MM.1S (cell line): ENCODE measurements around the gene KDSR.

Experiments
- DNase-seq: peaks from one replicate; pipeline ENCODE4 v3.0.0-alpha.2; 2015
- H2AFZ ChIP-seq: fragments of 300-600 bp; sonication (generic); 2 replicates; pipeline ENCODE4 v1.6.0; 2016; ENCODE audit warnings: antibody characterized with exemption, low read length
- H3F3A ChIP-seq: fragments of 300-600 bp; sonication (generic); 2 replicates; pipeline ENCODE4 v1.6.1; 2016; ENCODE audit warnings: mild to moderate bottlenecking, antibody characterized with exemption, low read length, moderate library complexity, mixed read lengths; ENCODE audit not compliant: insufficient read depth
- H3K27ac ChIP-seq: fragments of 300-600 bp; sonication (generic); 2 replicates; pipeline ENCODE4 v1.5.1; 2016; ENCODE audit warnings: mild to moderate bottlenecking, low read length
- H3K27me3 ChIP-seq: fragments of 300-600 bp; sonication (generic); replicated peaks from 2 replicates; pipeline ENCODE4 v1.6.0; 2016; ENCODE audit warnings: low read length; ENCODE audit not compliant: insufficient read depth
- H3K36me3 ChIP-seq: fragments of 300-600 bp; sonication (generic); replicated peaks from 2 replicates; pipeline ENCODE4 v1.6.1; 2016; ENCODE audit warnings: mild to moderate bottlenecking, low read length, mixed read lengths; ENCODE audit not compliant: insufficient read depth
- H3K4me1 ChIP-seq: fragments of 300-600 bp; sonication (generic); 2 replicates; pipeline ENCODE4 v1.6.1; 2016; ENCODE audit warnings: low read length, mixed read lengths
- H3K4me2 ChIP-seq: fragments of 300-600 bp; sonication (generic); 2 replicates; pipeline ENCODE4 v1.6.0; 2016; ENCODE audit warnings: low read depth, low read length
- H3K4me3 ChIP-seq: fragments of 300-600 bp; sonication (generic); 2 replicates; pipeline ENCODE4 v1.5.1; 2016; ENCODE audit warnings: low read length, mixed read lengths
- H3K79me2 ChIP-seq: fragments of 300-600 bp; sonication (generic); 2 replicates; pipeline ENCODE4 v1.6.1; 2016; ENCODE audit warnings: mixed run types, low read length, mixed read lengths
- H3K9ac ChIP-seq: fragments of 300-600 bp; sonication (generic); 2 replicates; pipeline ENCODE4 v1.6.1; 2016; ENCODE audit warnings: low read length, mixed read lengths
- H3K9me2 ChIP-seq: fragments of 300-600 bp; sonication (generic); replicated peaks from 2 replicates; pipeline ENCODE4 v1.6.1; 2016; ENCODE audit warnings: mild to moderate bottlenecking, low read length, mixed read lengths; ENCODE audit not compliant: insufficient read depth
- H3K9me3 ChIP-seq: fragments of 300-600 bp; sonication (generic); replicated peaks from 2 replicates; pipeline ENCODE4 v1.6.1; 2016; ENCODE audit warnings: mild to moderate bottlenecking, low read length, mixed read lengths; ENCODE audit not compliant: insufficient read depth
- H4K20me1 ChIP-seq: fragments of 300-600 bp; sonication (generic); 2 replicates; pipeline ENCODE4 v1.6.1; 2016; ENCODE audit warnings: mild to moderate bottlenecking, low read length, moderate library complexity, mixed read lengths; ENCODE audit not compliant: insufficient read depth
- EZH2 ChIP-seq: fragments of 300-600 bp; sonication (generic); optimal IDR thresholded peaks from 2 replicates; pipeline ENCODE3; 2017; ENCODE audit warnings: low read depth, mild to moderate bottlenecking, antibody characterized with exemption, low read length, mixed read lengths
- EZH2phosphoT487 ChIP-seq: fragments of 300-600 bp; sonication (generic); IDR thresholded peaks from 2 replicates; pipeline ENCODE4 v1.6.1; 2018; ENCODE audit warnings: antibody characterized with exemption, low read length
- TF ChIP-seq, protein P1 (sequence below): fragments of 300-600 bp; sonication (generic); IDR thresholded peaks from 2 replicates; pipeline ENCODE4 v1.5.1; 2016; ENCODE audit warnings: antibody characterized with exemption, low read length, mixed read lengths

KDSR gene

DNA sequence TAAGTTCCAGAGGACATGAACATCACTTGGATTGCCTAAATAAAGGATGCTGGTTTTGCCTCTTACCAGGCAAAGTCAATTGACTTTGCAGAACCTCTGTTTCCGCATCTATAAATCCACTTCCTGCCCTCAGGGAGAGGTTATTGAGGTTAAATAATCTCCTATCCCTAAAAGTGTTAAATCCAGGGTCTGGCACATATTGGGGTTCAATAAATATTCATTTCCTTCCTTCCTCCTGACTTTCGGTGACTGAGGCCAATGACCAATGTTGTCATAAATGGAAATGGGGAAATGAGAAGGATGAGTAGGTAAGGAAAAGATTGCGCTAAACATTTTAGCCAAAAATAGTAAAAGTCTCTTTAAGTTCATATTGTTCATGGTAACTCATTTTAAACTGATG is 63.5 kb downstream of the KDSR start:
- H4K20me1 ChIP-seq = 0 out of 2 replicates have a peak, but pooled peaks cover 6% of the 10 kb centered on the region
- H3K27ac ChIP-seq = no peak overlapping the region

DNA sequence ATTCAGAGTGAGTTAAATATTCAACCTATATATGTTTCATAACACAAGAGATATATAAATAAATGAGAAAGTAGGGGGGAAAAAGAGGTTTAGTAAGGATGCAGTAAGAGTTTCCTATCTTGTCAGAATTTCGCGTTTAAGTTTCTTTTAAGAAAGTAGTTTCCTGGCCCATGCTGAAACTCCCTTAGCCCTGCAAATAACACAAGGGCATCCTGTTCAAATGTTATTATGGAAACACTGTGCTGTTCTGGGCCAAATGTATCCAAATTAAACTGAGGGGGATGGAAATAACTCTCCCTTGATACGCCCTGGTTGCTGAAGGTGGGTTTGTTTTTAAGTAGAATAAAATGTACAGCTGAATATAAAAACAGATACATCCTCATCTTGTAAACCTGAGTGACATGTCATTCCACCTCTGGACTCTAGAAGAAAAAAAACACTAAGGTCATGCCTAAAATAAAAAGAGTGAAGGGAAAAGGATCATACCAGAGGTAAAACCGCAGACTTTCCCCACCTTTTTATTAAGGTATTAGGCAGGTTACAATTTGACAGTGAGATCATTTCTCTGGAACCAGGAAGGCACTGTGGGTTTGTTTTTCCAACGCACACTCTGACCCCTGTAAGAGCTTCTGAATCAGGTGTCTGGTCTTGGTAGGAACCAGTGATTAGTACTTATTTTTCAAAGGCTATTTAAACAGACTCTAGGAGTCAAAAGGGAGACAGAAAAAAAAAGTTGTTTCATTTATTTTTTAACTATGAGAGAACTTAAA is 64.2 kb downstream of the KDSR start:
- H3K4me1 ChIP-seq = no peaks in the 10 kb centered on the region
- H3K79me2 ChIP-seq = peaks cover 100% of the 10 kb centered on the region
- H3K9ac ChIP-seq = no peak overlapping the region

More for the DNA sequence above, 63.5 kb downstream of the KDSR start:
- Histone ChIP-seq H3K4me2 (no peak overlapping the region), H3K9me3 (no peaks in the 10 kb centered on the region), H3K36me3 (peaks cover 3% of the 10 kb centered on the region; the same call in 1 of the 2 replicates), H3F3A (peaks cover 6% of the 10 kb centered on the region; the same call in 1 of the 2 replicates), H3K9me2 (no peaks in the 10 kb centered on the region), H3K9ac (no peak overlapping the region), H2AFZ (no peak overlapping the region), H3K4me1 (no peaks in the 10 kb centered on the region), H3K79me2 (peaks cover 100% of the 10 kb centered on the region), H3K27me3 (no peaks in the 10 kb centered on the region), H3K4me3 (no peak overlapping the region)
- TF ChIP-seq EZH2 (no peak), EZH2phosphoT487 (no peak)
- TF ChIP-seq, protein P1, sequence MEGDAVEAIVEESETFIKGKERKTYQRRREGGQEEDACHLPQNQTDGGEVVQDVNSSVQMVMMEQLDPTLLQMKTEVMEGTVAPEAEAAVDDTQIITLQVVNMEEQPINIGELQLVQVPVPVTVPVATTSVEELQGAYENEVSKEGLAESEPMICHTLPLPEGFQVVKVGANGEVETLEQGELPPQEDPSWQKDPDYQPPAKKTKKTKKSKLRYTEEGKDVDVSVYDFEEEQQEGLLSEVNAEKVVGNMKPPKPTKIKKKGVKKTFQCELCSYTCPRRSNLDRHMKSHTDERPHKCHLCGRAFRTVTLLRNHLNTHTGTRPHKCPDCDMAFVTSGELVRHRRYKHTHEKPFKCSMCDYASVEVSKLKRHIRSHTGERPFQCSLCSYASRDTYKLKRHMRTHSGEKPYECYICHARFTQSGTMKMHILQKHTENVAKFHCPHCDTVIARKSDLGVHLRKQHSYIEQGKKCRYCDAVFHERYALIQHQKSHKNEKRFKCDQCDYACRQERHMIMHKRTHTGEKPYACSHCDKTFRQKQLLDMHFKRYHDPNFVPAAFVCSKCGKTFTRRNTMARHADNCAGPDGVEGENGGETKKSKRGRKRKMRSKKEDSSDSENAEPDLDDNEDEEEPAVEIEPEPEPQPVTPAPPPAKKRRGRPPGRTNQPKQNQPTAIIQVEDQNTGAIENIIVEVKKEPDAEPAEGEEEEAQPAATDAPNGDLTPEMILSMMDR = no peak
- no peak for DNase-seq

DNA sequence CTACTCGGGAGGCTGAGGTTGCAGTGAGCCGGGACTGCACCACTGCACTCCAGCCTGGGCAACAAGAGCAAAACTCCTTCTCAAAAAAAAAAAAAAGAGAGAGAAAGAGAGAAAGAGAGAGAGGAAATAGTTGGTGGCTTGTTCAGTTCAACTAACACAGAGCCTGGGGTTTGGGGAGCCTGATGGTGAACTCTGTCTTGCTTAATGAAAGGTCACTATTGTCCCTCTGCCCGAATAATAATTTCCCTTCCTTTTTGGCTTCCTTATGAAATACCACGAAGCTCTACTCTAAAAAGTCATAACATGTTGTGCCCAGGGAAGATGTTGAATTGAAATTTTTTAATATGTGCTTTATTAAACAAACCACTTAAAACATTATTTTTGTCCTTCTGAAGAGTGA is 64.8 kb downstream of the KDSR start:
- Histone ChIP-seq H3K4me2 (no peak overlapping the region), H3K79me2 (peaks cover 100% of the 10 kb centered on the region)

More for the DNA sequence above, 64.2 kb downstream of the KDSR start:
- no peaks in the 10 kb centered on the region for H3K27me3 ChIP-seq
- TF ChIP-seq EZH2phosphoT487 (no peak), EZH2 (no peak)
- TF ChIP-seq, protein P1 = no peak
- no peak overlapping the region for H3K4me2 ChIP-seq
- no peaks in the 10 kb centered on the region for H4K20me1 ChIP-seq
- H3K9me2 ChIP-seq = no peaks in the 10 kb centered on the region
- H3K36me3 ChIP-seq = peaks cover 4% of the 10 kb centered on the region; the same call in 1 of the 2 replicates
- no peak overlapping the region for H3K4me3 ChIP-seq
- no peak overlapping the region for H3K27ac ChIP-seq
- DNase-seq = no peak
- H3K9me3 ChIP-seq = no peaks in the 10 kb centered on the region
- H2AFZ ChIP-seq = no peak overlapping the region
- peaks cover 6% of the 10 kb centered on the region; the same call in 1 of the 2 replicates for H3F3A ChIP-seq

More for the DNA sequence above, 64.8 kb downstream of the KDSR start:
- TF ChIP-seq, protein P1 = no peak
- TF ChIP-seq EZH2phosphoT487 (no peak), EZH2 (no peak)
- no peak for DNase-seq
- H3F3A ChIP-seq = peaks cover 6% of the 10 kb centered on the region; the same call in 1 of the 2 replicates
- no peaks in the 10 kb centered on the region for H3K4me1 ChIP-seq
- H3K36me3 ChIP-seq = peaks cover 4% of the 10 kb centered on the region; the same call in 1 of the 2 replicates
- no peaks in the 10 kb centered on the region for H4K20me1 ChIP-seq
- no peaks in the 10 kb centered on the region for H3K9me3 ChIP-seq
- H2AFZ ChIP-seq = no peak overlapping the region
- H3K9ac ChIP-seq = no peak overlapping the region
- H3K4me3 ChIP-seq = no peak overlapping the region
- H3K27me3 ChIP-seq = no peaks in the 10 kb centered on the region
- no peak overlapping the region for H3K27ac ChIP-seq
- no peaks in the 10 kb centered on the region for H3K9me2 ChIP-seq
